Fibroblast of peridontal ligament (primary cell): Measurements from ENCODE around the gene DNAH6.

Experiments used
- DNase-seq: peaks from one replicate; pipeline ENCODE4 v3.0.0-alpha.2; 2010; ENCODE audit errors: extremely low read depth

The DNAH6 gene

GRCh38 chr2:84690225-84690624 lies 173.9 kb downstream of the DNAH6 start:
- DNase-seq = no peak

- no peak for DNase-seq
Measured at GRCh38 chr2:84694088-84694622, 177.9 kb downstream of the DNAH6 start.

GRCh38 chr2:84697895-84698294 lies 181.6 kb downstream of the DNAH6 start:
- no peak for DNase-seq

- peak; percentile 53 for DNase-seq
Measured at GRCh38 chr2:84700006-84700405, 183.7 kb downstream of the DNAH6 start.

- DNase-seq = peak; percentile 99
Measured at GRCh38 chr2:84701880-84702279, 185.6 kb downstream of the DNAH6 start.

- no peak for DNase-seq
Measured at GRCh38 chr2:84702941-84703340, 186.6 kb downstream of the DNAH6 start.

- DNase-seq = no peak
Measured at GRCh38 chr2:84703831-84704230, 187.5 kb downstream of the DNAH6 start.

GRCh38 chr2:84704505-84705244 lies 188.4 kb downstream of the DNAH6 start:
- DNase-seq = peak; percentile 54

GRCh38 chr2:84705858-84706257 lies 189.6 kb downstream of the DNAH6 start:
- DNase-seq = no peak

- DNase-seq = no peak
Measured at GRCh38 chr2:84708442-84708841, 192.1 kb downstream of the DNAH6 start.

GRCh38 chr2:84711651-84712050 lies 195.4 kb downstream of the DNAH6 start:
- no peak for DNase-seq

- DNase-seq = peak; percentile 10
Measured at GRCh38 chr2:84713441-84713840, 197.1 kb downstream of the DNAH6 start.

- no peak for DNase-seq
Measured at GRCh38 chr2:84716564-84716963, 200.3 kb downstream of the DNAH6 start.

- no peak for DNase-seq
Measured at GRCh38 chr2:84717302-84717701, 201.0 kb downstream of the DNAH6 start.

- no peak for DNase-seq
Measured at GRCh38 chr2:84719434-84719833, 203.1 kb downstream of the DNAH6 start.

GRCh38 chr2:84723831-84724230 lies 207.5 kb downstream of the DNAH6 start:
- DNase-seq = no peak

GRCh38 chr2:84725717-84726116 lies 209.4 kb downstream of the DNAH6 start:
- no peak for DNase-seq

- DNase-seq = no peak
Measured at GRCh38 chr2:84727315-84727714, 211.0 kb downstream of the DNAH6 start.

- DNase-seq = no peak
Measured at GRCh38 chr2:84729224-84729623, 212.9 kb downstream of the DNAH6 start.

GRCh38 chr2:84731185-84731584 lies 214.9 kb downstream of the DNAH6 start:
- DNase-seq = no peak

- peak; percentile 22 for DNase-seq
Measured at GRCh38 chr2:84732897-84733778, 216.8 kb downstream of the DNAH6 start.

GRCh38 chr2:84735389-84735788 lies 219.1 kb downstream of the DNAH6 start:
- peak; percentile 68 for DNase-seq
